ENCODE data around the gene KDM5B.

DNA sequence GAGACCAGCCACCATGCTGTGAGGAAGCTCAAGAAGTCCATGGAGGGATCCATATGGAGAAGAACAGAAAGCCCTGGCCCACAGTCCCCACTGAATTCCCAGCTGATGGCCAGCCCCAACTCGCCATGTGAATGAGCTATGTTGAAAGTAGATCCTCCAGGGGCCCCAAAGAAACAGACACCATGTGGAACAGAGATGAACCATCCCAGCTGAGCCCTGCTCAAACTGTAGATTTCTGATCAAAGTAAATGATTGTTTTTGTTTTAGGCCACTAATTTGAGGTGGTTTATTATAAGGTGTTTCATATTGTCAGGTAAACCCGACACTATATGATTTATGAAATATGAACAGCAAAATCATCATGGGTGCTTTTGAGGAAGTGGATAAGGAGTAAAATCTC, 130.8 kb downstream of the KDM5B start:
- no peak for TF ChIP-seq EZH2 (IDR thresholded peaks at IDR 0.05; ENCODE audit: borderline replicate concordance)
- TF ChIP-seq, protein P1, sequence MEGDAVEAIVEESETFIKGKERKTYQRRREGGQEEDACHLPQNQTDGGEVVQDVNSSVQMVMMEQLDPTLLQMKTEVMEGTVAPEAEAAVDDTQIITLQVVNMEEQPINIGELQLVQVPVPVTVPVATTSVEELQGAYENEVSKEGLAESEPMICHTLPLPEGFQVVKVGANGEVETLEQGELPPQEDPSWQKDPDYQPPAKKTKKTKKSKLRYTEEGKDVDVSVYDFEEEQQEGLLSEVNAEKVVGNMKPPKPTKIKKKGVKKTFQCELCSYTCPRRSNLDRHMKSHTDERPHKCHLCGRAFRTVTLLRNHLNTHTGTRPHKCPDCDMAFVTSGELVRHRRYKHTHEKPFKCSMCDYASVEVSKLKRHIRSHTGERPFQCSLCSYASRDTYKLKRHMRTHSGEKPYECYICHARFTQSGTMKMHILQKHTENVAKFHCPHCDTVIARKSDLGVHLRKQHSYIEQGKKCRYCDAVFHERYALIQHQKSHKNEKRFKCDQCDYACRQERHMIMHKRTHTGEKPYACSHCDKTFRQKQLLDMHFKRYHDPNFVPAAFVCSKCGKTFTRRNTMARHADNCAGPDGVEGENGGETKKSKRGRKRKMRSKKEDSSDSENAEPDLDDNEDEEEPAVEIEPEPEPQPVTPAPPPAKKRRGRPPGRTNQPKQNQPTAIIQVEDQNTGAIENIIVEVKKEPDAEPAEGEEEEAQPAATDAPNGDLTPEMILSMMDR (IDR thresholded peaks at IDR 0.05; ENCODE audit: poor library complexity) = no peak

All from hepatocyte (in vitro differentiated cells).